Activated CD4-positive, alpha-beta T cell treated with anti-CD3 and anti-CD28 coated beads for 36 hours (primary cell): Measurements from ENCODE around the gene TM4SF18. TPM values are rescaled to one million over a fixed set of nuclear protein-coding genes. Genes with fewer than 3 reads are reported as not detected.

Experiments used
- ATAC-seq: fragments of 200-7000 bp; cut with Tn5 transposase; one replicate; pipeline ENCODE4 v1.10.0; 2021; ENCODE audit warnings: mild to moderate bottlenecking, moderate library complexity
- CTCF ChIA-PET: fragments of 350-600 bp; sonication (Branson Sonifier 250); formaldehyde crosslinking; loops from one replicate; lab custom pipeline; 2021; ENCODE audit warnings: antibody characterized with exemption; lab: Charles Lee
- POLR2A ChIA-PET: fragments of 350-600 bp; sonication (Branson Sonifier 250); formaldehyde crosslinking; loops from one replicate; lab custom pipeline; 2021; ENCODE audit warnings: antibody characterized with exemption, inconsistent platforms; lab: Charles Lee
- DNase-seq: peaks from one replicate; pipeline ENCODE4 v3.0.0-alpha.2; 2020
- H3K27ac Mint-ChIP-seq: one replicate; pipeline ENCODE4 v1.8.0; 2021; ENCODE audit warnings: mixed read lengths
- H3K27me3 Mint-ChIP-seq: one replicate; pipeline ENCODE4 v1.8.0; 2021; ENCODE audit warnings: mixed read lengths
- H3K36me3 Mint-ChIP-seq: one replicate; pipeline ENCODE4 v1.8.0; 2021; ENCODE audit warnings: low read depth, mixed read lengths
- H3K4me1 Mint-ChIP-seq: one replicate; pipeline ENCODE4 v1.8.0; 2021; ENCODE audit warnings: mixed read lengths
- H3K4me3 Mint-ChIP-seq: one replicate; pipeline ENCODE4 v1.8.0; 2021; ENCODE audit warnings: mild to moderate bottlenecking, moderate library complexity, mixed read lengths
- H3K9me3 Mint-ChIP-seq: one replicate; pipeline ENCODE4 v1.8.0; 2021; ENCODE audit warnings: low read depth, mixed read lengths
- intact Hi-C, 2 experiments: fragments of 100-400 bp; cut with DNase I in 1 of 2; cut with micrococcal nuclease in 1 of 2; formaldehyde crosslinking; loops; one replicate each; pipeline versions ENCODE4 v1.14.2 to v1.15.1; 2022 to 2024; cut with DNase I, micrococcal nuclease
- total RNA-seq, 2 experiments: library from RNA; stranded (reverse); gene quantifications; one replicate each; pipeline ENCODE4 v1.2.3, GENCODE V29; 2021

Gene TM4SF18
- total RNA-seq, 2 experiments from 2014 or later, result not detected

DNA sequence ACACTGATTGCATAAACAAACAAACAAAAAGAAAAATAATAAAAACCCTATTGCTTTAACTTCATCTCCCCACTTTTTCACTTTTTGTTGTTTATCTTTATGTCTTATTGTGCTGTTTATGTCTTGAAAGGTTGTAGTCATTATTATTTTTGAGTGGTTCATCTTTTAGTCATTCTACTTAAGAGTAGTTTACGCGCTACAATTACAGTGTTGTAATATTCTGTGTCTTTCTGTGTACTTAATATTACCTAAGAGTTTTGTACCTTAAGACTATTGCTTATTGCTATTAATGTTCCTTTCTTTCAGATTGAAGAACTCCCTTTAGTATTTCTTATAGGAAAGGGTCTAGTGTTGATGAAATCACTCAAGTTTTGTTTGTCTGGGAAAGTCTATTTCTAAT is 28.1 kb downstream of the TM4SF18 start:
- POLR2A ChIA-PET, result no interaction called here
- H3K27ac Mint-ChIP-seq, result no peak overlapping the region
- intact Hi-C loops, result no loop called here

DNA sequence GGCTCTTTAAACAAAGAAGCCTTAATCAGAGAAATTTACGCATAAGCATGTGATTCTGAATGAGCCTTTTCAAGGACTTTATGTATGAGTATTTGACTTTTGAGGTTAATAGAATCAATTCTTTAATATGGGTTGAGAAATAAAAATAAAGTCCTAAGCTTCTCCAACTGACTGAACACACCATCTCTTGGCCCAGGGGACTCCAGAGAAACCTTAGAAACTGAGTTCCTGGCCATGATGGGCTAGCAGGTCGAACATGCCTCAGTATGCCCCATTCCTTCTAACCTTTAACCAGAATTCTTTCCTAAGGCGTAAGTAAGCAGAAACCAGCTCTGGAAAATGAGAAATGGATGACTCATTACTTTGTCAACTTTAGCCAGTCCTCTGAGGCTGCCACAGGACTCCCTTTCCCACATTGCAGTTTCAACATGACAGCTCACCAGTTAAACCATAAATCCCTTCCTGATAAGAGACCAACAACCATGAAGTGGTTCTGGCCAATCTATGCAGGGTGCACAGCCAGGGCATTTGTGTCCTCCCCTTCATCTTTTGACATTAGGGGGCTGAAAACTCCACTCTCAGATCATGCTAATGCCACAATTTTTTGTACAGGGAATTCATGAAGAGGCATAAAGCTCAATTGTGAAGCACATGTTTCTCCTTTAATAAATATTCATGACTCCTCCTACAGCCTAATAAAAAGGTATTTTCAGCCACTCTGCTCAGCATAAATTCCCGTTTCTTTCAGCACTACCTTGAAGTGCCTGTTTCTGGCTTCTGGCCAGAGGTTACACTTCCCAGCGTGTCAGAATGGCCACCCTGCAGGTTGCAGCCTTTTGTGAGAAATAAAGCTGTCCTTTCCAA is 33.3 kb downstream of the TM4SF18 start:
- H3K4me1 Mint-ChIP-seq, result peaks cover 5% of the 10 kb centered on the region
- no peaks in the 10 kb centered on the region for H3K9me3 Mint-ChIP-seq
- H3K36me3 Mint-ChIP-seq, result no peaks in the 10 kb centered on the region
- no peak overlapping the region for H3K27ac Mint-ChIP-seq
- ChIA-PET CTCF (interaction anchor here (0.7 kb wide), 1 partner anchor 72 kb away, joined by 3 read pairs; no protein-coding TSS in a partner anchor), POLR2A (no interaction called here)
- DNase-seq (no peak), ATAC-seq (peak; percentile 49)
- intact Hi-C loops, result no loop called here
- H3K4me3 Mint-ChIP-seq, result no peak overlapping the region
- peaks cover 24% of the 10 kb centered on the region for H3K27me3 Mint-ChIP-seq

More for the DNA sequence above, 28.1 kb downstream of the TM4SF18 start:
- no peaks in the 10 kb centered on the region for H3K36me3 Mint-ChIP-seq
- H3K9me3 Mint-ChIP-seq, result no peaks in the 10 kb centered on the region
- no peaks in the 10 kb centered on the region for H3K4me1 Mint-ChIP-seq
- H3K4me3 Mint-ChIP-seq, result no peak overlapping the region
- ATAC-seq (no peak), DNase-seq (no peak)
- peaks cover 29% of the 10 kb centered on the region for H3K27me3 Mint-ChIP-seq
- CTCF ChIA-PET, result no interaction called here

DNA sequence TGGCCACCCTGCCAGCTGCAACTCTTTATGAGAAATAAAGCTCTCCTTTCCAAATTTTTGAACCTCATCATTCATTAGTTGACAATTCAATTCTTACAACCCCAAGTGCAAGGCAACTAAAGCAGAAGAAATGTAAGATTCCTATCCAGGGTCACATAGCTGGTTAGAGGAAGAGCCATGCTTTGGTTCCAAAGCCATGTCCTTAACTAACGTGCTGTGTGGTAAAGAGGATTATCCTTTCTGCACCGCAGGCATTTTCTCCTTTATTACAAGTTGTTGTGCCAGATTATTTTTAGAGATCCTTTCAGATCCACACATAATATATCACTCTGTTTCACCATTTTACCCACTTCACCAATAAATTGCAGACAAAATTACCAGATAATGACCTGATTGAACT is 36.5 kb downstream of the TM4SF18 start:
- CTCF ChIA-PET, result interaction anchor here (1.1 to 1.6 kb wide), 2 partner anchors 16 to 177 kb away, joined by 3 read pairs; no protein-coding TSS in a partner anchor
- H3K4me3 Mint-ChIP-seq, result no peak overlapping the region
- intact Hi-C loops, result no loop called here
- no peak overlapping the region for H3K27ac Mint-ChIP-seq
- peaks cover 7% of the 10 kb centered on the region for H3K27me3 Mint-ChIP-seq
- DNase-seq (no peak), ATAC-seq (no peak)
- H3K9me3 Mint-ChIP-seq, result no peaks in the 10 kb centered on the region
- peaks cover 5% of the 10 kb centered on the region for H3K4me1 Mint-ChIP-seq
- no peaks in the 10 kb centered on the region for H3K36me3 Mint-ChIP-seq
- POLR2A ChIA-PET, result no interaction called here

DNA sequence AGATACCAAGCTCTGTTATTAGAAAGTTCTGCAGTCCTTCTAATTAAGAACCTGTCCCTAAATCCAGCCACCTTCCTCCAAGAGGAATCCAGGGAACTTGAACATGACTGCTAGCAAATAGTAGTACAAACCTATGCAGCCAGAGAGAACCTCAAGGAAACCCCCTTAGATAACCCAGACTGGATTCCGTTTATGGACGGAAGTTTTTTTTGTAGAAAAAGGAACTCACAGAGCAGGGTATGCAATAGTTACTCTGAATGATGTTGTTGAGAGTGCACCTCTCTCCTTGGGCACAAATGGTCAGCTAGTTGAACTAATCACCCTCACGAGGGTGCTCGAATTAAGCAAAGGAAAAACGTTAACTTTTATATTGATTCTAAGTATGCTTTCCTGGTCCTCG is 40.8 kb downstream of the TM4SF18 start:
- CTCF ChIA-PET, result interaction anchor here (0.8 to 1.9 kb wide), 3 partner anchors 14 to 171 kb away, joined by 3 to 9 read pairs (median 3); no protein-coding TSS in a partner anchor
- H3K4me3 Mint-ChIP-seq, result no peak overlapping the region
- POLR2A ChIA-PET, result no interaction called here
- H3K27me3 Mint-ChIP-seq, result peaks cover 4% of the 10 kb centered on the region
- no peaks in the 10 kb centered on the region for H3K36me3 Mint-ChIP-seq
- DNase-seq (no peak), ATAC-seq (no peak)
- no peaks in the 10 kb centered on the region for H3K9me3 Mint-ChIP-seq
- H3K4me1 Mint-ChIP-seq, result no peaks in the 10 kb centered on the region
- no peak overlapping the region for H3K27ac Mint-ChIP-seq
- intact Hi-C loops, result no loop called here

DNA sequence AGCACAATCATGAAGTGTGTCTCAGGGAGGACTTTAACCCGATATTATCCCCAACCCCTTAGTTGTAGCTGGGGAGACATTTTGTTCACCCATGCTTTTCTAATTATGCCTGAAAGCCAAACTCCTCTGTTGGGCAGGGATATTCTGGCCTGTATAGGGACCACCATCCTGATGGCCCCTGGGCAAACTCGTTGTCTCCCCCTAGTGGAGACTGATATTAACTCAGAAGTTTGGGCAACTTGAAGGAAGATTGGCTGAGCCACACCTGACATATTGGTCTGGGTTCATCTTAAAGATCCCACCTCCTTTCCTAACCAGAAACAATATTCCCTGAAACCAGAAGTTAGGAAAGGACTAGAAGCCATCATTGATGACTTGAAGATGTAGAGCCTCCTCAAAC is 42.3 kb downstream of the TM4SF18 start:
- intact Hi-C loops, result no loop called here
- ChIA-PET CTCF (interaction anchor here (0.6 to 1.2 kb wide), 5 partner anchors 11 to 1027 kb away, joined by 3 read pairs; no protein-coding TSS in a partner anchor), POLR2A (no interaction called here)
- H3K27ac Mint-ChIP-seq, result no peak overlapping the region
- no peaks in the 10 kb centered on the region for H3K9me3 Mint-ChIP-seq
- no peak overlapping the region for H3K4me3 Mint-ChIP-seq
- DNase-seq, result no peak
- ATAC-seq, result no peak
- no peaks in the 10 kb centered on the region for H3K36me3 Mint-ChIP-seq
- no peaks in the 10 kb centered on the region for H3K27me3 Mint-ChIP-seq
- H3K4me1 Mint-ChIP-seq, result no peaks in the 10 kb centered on the region

DNA sequence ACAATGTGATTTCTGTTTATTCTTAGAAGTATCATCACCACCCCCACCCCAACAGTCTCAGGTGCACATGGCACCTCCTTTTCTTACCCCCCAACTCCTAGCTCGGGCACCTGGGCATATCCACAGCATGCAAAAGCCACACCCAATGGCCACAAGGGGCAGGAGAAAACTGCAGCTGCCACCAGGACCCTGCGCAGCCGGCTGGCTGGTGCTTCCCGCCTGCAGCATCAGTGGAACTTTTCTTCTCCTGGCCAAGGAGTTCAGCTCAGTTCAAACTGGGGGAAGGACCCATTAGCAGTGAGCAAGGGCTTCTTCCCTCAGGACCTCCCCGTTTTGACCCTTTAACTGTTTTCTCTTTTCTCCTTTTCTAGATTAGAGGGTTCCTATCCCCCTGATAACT is 44.8 kb downstream of the TM4SF18 start:
- Mint-ChIP-seq H3K36me3 (no peaks in the 10 kb centered on the region), H3K27ac (no peak overlapping the region), H3K9me3 (no peaks in the 10 kb centered on the region), H3K27me3 (no peaks in the 10 kb centered on the region), H3K4me1 (no peaks in the 10 kb centered on the region), H3K4me3 (no peak overlapping the region)
- intact Hi-C loops, result no loop called here
- no peak for ATAC-seq
- POLR2A ChIA-PET, result no interaction called here
- DNase-seq, result no peak
- CTCF ChIA-PET, result no interaction called here

DNA sequence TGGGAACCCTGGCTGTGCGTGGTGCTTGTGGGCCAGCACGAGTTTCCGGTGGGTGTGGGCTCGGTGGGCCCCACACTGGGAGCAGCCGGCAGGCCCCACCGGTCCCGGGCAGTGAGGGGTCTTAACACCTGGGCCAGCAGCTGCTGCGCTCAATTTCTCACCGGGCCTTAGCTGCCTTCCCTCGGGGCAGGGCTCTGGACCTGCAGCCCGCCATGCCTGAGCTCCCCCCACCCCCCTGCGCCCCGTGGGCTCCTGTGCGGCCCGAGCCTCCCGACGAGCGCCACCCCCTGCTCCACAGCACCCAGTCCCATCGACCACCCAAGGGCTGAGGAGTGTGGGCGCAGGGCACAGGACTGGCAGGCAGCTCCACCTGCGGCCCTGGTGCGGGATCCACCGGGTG is 49.4 kb downstream of the TM4SF18 start:
- Mint-ChIP-seq H3K36me3 (no peaks in the 10 kb centered on the region), H3K27me3 (no peaks in the 10 kb centered on the region), H3K9me3 (no peaks in the 10 kb centered on the region), H3K27ac (no peak overlapping the region), H3K4me1 (no peaks in the 10 kb centered on the region), H3K4me3 (no peak overlapping the region)
- ChIA-PET POLR2A (no interaction called here), CTCF (no interaction called here)
- intact Hi-C loops, result no loop called here
- ATAC-seq, result no peak
- no peak for DNase-seq

DNA sequence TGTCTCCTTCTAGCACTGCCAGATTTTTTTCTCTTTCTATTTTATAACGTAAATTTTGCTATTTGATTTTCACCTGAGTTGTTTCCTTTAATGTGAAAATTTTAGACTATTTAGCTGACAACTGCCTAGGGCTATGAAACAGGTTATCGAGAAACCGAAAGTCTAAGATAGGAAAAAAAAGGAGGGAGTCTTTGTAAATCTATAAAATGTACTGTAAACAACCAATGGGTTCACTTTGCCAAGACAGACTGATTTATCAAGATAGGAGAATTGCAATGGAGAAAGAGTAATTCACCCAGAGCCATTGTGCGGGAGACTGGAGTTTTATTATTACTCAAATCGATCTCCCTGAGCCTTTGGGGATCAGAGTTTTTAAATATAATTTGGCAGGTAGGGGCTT is 50.0 kb downstream of the TM4SF18 start:
- ATAC-seq, result no peak
- DNase-seq, result no peak
- CTCF ChIA-PET, result interaction anchor here (1.1 kb wide), 1 partner anchor 46 kb away, joined by 3 read pairs; no protein-coding TSS in a partner anchor
- H3K9me3 Mint-ChIP-seq, result no peaks in the 10 kb centered on the region
- H3K27me3 Mint-ChIP-seq, result no peaks in the 10 kb centered on the region
- no peak overlapping the region for H3K4me3 Mint-ChIP-seq
- intact Hi-C loops, result no loop called here
- H3K36me3 Mint-ChIP-seq, result no peaks in the 10 kb centered on the region
- POLR2A ChIA-PET, result no interaction called here
- no peaks in the 10 kb centered on the region for H3K4me1 Mint-ChIP-seq
- H3K27ac Mint-ChIP-seq, result no peak overlapping the region

DNA sequence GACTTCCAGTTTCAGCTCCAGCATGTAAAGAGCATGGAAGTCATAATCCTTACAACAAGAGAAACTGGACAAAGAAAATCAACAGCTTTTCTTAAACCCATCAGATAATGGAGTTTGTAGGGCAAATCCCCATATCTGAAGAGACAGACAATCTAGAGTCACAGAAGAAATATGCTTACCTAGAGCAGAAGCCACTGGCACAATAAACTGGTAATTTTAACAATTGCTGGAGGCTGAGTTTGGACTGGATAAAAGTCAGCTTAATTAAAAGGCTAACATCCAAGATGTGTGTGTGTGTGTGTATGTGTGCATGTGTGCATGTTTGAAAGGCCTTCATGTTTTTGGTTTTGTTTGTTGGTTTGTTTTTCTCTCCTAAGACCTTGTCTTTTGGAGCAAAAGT is 50.6 kb downstream of the TM4SF18 start:
- DNase-seq (no peak), ATAC-seq (no peak)
- ChIA-PET CTCF (interaction anchor here (1.1 kb wide), 1 partner anchor 46 kb away, joined by 3 read pairs; no protein-coding TSS in a partner anchor), POLR2A (no interaction called here)
- H3K36me3 Mint-ChIP-seq, result no peaks in the 10 kb centered on the region
- H3K4me1 Mint-ChIP-seq, result peaks cover under 1% of the 10 kb centered on the region
- H3K9me3 Mint-ChIP-seq, result no peaks in the 10 kb centered on the region
- no peaks in the 10 kb centered on the region for H3K27me3 Mint-ChIP-seq
- intact Hi-C loops, result no loop called here
- H3K27ac Mint-ChIP-seq, result no peak overlapping the region
- no peak overlapping the region for H3K4me3 Mint-ChIP-seq

DNA sequence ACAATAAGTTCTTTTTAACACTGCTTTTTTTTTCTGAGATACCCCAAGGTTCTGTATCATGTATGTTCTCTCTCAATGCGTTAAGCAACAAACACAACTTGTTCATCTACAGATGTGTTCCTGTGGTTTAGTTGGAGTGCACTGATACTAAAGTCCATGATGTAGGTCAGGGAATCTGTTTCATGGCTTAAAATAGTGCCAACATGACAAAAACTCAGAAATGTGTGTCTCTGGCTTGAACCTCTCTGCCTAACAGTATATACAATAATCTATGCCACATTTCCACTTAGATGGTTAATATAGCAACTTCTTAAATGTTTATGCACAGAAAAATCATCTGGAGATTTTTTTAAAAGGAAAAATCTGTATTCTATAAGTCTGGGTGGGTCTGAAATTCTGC is 51.1 kb downstream of the TM4SF18 start:
- no peaks in the 10 kb centered on the region for H3K9me3 Mint-ChIP-seq
- ChIA-PET CTCF (interaction anchor here (1.1 kb wide), 1 partner anchor 45 kb away, joined by 3 read pairs; no protein-coding TSS in a partner anchor), POLR2A (no interaction called here)
- ATAC-seq (no peak), DNase-seq (no peak)
- no peaks in the 10 kb centered on the region for H3K36me3 Mint-ChIP-seq
- H3K4me3 Mint-ChIP-seq, result no peak overlapping the region
- H3K27ac Mint-ChIP-seq, result no peak overlapping the region
- no peaks in the 10 kb centered on the region for H3K27me3 Mint-ChIP-seq
- H3K4me1 Mint-ChIP-seq, result peaks cover 5% of the 10 kb centered on the region
- intact Hi-C loops, result no loop called here

DNA sequence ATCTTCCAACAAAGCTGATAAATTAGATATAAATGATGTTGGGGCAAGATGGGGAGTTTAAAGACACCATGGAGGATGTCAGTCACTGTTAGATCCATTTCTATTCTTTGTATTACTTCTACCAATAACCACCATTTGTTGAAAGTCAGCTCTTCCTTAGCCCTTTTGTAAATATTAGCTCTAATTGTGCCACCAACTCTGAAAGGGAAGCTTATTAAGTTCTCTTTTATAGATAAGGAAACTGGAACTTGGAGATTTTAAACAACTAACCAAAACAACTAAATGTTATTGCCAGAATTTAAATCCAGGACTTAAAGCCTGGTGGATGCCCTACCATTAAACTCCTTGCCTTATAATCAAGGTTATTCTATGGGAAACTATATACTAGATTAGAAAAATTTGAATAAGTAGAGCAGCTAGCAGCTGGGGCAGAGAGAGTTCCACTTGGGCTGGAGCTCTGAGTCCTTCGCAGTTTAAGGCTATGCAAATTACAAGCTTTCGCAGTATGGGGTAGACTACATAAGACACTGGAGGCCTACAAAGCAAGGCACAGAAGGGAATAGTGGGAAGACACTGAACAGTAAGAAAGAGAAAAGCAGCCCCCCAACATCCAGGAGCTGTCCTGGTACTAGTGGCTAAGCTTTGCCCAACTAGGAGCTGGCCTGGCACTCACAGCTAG is 52.6 kb downstream of the TM4SF18 start:
- intact Hi-C loops, result no loop called here
- ChIA-PET POLR2A (interaction anchor here (0.6 kb wide), 1 partner anchor 61 kb away, joined by 5 read pairs; no protein-coding TSS in a partner anchor), CTCF (interaction anchor here (0.6 to 2.7 kb wide), 7 partner anchors 10 to 880 kb away, joined by 3 to 20 read pairs (median 3); no protein-coding TSS in a partner anchor)
- Mint-ChIP-seq H3K9me3 (no peaks in the 10 kb centered on the region), H3K4me1 (peaks cover 7% of the 10 kb centered on the region), H3K4me3 (no peak overlapping the region), H3K27ac (no peak overlapping the region), H3K27me3 (no peaks in the 10 kb centered on the region), H3K36me3 (no peaks in the 10 kb centered on the region)
- DNase-seq, result no peak
- no peak for ATAC-seq
